Purkinje cell (primary cell): ENCODE results near the gene ZNF333. TPM values are rescaled to one million over a fixed set of nuclear protein-coding genes. Genes with fewer than 3 reads are reported as not detected.

Experiments
- polyA plus RNA-seq: library from polyadenylated mRNA; unstranded; fragments of >200 nt; fragmentation: Nextera tagmentation; gene quantifications from 2 replicates; pipeline ENCODE4 v1.2.1, GENCODE V29; 2014

ZNF333 gene
- 3.1 and 3.3 TPM in 2 replicates for polyA plus RNA-seq

DNA sequence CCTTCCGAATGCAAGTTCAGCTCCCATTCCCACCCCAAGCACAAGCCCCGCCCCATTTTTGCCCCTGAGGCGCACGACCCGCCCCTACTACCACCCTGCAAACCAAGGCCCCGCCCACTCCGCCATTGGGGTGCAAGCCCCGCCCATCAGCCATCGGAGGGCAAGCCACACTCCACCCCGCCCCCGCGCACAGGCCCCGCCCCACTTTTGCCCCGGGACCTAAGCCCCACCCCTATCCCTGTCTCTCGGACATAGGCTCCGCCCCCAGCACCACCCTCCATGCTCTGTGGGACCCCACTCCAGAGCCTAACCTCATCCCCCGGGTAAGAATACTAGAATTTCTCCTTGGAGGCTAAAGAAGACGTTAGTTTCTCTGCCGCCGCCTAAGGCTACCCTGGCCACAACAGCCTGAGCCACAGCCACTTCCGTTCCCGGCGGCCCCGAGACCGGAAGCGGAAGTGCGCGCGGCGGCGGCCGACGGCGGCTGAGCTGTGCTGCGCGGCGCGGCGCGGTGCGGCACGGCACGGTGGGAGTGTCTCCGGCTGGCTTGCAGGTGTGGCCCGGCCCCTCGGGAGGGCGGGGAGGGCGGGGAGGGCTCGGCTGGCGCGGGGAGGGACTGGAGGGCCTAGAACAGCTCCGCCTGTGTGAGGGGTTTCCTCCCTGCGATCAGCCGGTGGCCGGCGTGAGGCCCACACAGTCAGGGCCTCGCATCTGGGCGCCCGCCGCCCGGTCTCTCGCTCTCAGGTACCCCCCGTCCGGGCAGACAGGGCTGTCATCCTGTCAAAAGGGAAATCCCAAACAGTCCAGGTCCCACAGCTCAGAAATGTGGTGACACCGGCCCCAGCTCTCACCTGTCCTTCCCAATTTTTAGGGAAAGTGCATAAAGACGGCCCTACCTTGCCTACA is at the start of gene ZNF333:
Gene ZNF333, plus strand, starts transcription at position 451 of the 906 bp plus-strand sequence. CDS start 3,444 bp downstream, outside the sequence.

DNA sequence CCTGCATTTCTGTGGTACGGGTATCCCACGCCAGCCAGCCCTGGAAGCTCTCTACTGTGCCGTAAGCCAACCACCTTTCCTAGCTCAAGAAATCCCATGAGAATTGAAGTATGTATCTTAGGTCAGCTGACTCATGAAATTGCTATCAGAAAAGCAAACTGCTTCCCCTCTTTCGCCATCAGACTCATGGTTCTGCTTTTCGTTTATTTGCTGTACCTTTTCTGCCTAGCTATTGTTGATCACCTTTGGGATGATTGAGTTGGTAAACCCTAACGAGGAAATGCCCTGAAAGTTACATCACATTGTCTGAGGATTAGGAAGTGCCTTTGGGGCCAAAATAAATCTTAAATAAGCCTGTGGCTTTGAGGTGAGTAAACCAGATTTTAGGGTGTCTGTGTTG is 15.1 kb upstream of the ZNF333 start, which contains the start of gene ADGRE3:
Gene ADGRE3, minus strand, starts transcription at position 81 of the 400 bp plus-strand sequence. Its CDS starts 74 bp downstream, at position 7.

DNA sequence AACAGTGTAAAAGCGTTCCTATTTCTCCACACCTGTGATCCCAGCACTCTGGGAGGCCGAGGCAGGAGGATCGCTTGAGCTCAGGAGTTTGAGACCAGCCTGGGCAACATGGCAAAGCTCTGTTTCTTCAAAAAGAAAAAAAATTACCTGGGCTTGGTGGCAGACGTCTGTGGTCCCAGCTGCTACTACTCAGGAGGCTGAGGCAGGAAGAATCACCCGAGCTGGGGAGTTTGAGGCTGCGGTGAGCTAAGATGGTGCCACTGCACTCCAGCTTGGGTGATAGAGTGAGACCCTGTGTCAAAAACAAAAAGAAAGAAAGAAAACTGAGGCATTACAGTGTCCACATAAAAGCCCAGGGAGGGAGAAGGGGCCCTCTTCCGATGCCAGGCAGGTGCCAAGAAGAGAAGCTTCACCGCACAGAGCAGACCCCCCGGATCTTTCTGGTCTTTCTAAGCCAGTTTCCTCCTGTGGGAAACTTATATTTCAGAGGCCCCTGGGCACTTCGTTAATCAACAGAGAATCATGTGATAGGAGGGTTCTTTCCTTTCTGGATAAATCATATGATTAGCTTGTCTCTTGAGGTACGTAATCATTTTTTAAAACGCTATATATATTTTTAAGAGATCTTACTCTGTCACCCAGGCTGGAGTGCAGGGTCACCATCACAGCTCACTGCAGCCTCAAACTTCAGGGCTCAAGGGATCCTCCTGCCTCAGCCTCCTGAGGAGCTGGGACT is 88.4 kb downstream of the ZNF333 start, which contains the start of gene ADGRE2:
Gene ADGRE2, minus strand, starts transcription at position 451 of the 736 bp plus-strand sequence. CDS start 1,804 bp downstream, outside the sequence.

Other genes starting within 250 kb of the ZNF333 start
- not detected in 2 replicates for gene PTGER1, start 214.7 kb upstream of the ZNF333 start, polyA plus RNA-seq
- gene GIPC1, start 193.9 kb upstream of the ZNF333 start, polyA plus RNA-seq, result 2.8 and 7.3 TPM in 2 replicates
- gene DNAJB1, start 171.7 kb upstream of the ZNF333 start, polyA plus RNA-seq, result 24.9 and 45.0 TPM in 2 replicates
- 359 and 536 TPM in 2 replicates for gene TECR, start 160.5 kb upstream of the ZNF333 start, polyA plus RNA-seq
- gene NDUFB7, start 118.0 kb upstream of the ZNF333 start, polyA plus RNA-seq, result 196 and 241 TPM in 2 replicates
- not detected in 2 replicates for gene CLEC17A, start 107.0 kb upstream of the ZNF333 start, polyA plus RNA-seq
- gene ADGRE3, start 15.2 kb upstream of the ZNF333 start, polyA plus RNA-seq, result not detected in 2 replicates
- not detected in 2 replicates for gene ADGRE2, start 88.5 kb downstream of the ZNF333 start, polyA plus RNA-seq
- gene OR7A5, start 145.1 kb downstream of the ZNF333 start, polyA plus RNA-seq, result not detected in 2 replicates
- gene OR7C1, start 145.1 kb downstream of the ZNF333 start, polyA plus RNA-seq, result 0.09 and 0.10 TPM in 2 replicates
- gene OR7A10, start 158.9 kb downstream of the ZNF333 start, polyA plus RNA-seq, result not detected in 2 replicates
- not detected in 2 replicates for gene OR7A17, start 196.1 kb downstream of the ZNF333 start, polyA plus RNA-seq